Stimulated activated CD4-positive, alpha-beta T cell treated with anti-CD3 and anti-CD28 coated beads, TNF-alpha, amount 100 ng/mL, for 4 hours (primary cell): ENCODE measurements around the gene ACER1.
"Not testable (repeated sequence)": the region's sequence is repeated elsewhere in the genome, so short reads cannot be mapped to it uniquely, and the experiment has no call there.

Source experiments
- DNase-seq, 3 experiments: peaks; one replicate each; pipeline ENCODE4 v3.0.0-alpha.2; 2020; ENCODE audit warnings: low read depth in 3 of 3

The ACER1 gene, protein sequence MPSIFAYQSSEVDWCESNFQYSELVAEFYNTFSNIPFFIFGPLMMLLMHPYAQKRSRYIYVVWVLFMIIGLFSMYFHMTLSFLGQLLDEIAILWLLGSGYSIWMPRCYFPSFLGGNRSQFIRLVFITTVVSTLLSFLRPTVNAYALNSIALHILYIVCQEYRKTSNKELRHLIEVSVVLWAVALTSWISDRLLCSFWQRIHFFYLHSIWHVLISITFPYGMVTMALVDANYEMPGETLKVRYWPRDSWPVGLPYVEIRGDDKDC

DNA sequence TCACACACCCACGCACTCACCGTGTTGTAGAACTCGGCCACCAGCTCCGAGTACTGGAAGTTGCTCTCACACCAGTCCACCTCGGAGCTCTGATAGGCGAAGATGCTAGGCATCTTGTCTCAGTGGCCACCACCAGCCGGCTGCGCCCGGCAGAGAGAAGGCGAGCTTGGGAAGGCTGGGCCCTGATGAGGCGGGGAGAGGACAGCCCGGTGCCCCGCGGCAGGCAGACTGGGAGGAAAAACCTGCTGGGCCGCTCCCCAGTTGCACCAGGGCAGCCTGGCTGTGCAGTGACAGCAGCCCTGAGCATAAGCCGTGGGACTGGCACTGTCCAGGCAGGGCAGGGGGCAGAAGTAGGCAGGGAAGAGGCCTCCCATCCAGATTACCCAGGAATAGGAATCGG is at the start of gene ACER1:
Gene ACER1 (minus strand): TSS at position 174 of the 400 bp plus-strand sequence. CDS start 61 bp downstream, at position 113.
- DNase-seq: no peak

DNA sequence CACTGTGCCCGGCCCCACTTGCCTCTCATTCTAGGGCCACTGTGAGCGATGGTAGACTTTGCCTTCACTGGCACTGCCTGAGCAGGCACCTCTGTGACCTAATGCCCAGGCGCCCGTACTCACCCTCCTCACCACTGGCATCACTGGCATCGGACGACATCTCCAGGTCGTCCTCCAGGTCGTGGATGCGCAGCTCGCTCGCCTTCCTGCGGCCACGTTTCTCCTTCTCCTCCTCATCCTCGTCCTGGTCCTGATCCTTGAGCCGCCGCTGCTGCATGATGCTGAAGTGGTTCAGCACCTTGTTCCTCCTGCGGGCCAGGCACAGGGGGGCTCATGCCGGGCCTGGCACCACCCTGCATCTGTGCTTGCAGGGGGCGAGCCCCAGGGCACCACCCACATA is 49.8 kb upstream of the ACER1 start:
- no peak for DNase-seq

DNA sequence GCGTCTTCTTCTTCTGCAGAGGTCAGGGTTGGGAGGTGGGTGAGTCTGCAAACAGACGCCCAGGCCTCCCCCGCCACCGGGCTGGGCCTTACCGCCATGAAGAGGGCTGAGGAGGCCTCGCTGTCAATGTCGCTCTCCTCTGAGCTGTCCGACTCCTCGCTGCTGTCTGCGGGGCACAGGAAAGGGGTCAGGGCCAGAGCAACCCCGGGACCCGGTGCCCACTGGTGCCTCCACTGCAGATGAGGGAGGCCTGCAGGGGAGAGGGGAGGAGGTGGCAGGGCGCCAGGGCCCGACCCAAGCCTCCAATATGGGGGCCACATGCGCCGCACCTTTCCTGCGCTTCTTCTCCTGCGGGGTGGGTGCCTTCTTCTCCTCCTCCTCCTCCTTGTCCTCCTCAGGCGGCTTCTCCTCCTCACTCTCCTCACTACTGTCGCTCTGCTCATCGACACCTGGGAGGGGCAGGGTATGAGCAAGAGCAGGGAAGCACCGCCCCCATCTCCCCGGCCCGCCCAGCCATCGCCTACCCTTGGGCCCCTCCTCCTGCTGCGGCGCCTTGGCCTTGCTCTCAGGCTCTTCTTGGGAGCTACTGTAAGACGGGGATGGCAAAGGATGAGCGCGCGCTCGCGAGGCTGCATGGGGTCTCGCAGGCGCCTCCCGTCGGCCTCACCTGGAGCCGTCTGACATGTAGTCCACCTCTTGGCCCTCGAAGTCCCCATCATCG is 47.8 kb upstream of the ACER1 start:
- DNase-seq: no peak

DNA sequence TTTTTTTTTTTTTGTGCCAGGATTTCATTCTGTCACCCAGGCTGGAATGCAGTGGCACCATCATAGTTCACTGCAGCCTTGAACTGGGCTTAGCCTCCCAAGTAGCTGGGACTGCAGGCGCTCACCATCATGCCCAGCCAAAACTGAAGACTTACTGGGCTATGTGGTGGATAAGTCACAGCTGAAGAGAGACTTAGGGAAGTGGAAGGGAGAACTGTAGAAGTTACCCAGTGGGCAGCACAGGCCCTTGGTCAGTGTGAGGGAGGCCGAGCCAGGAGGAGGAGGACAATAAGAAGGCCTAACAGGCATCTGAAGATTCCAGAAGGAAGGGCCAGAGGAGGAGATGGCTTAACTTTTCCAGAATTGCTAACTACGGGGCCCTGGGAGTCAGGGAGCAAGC is 46.3 kb upstream of the ACER1 start:
- DNase-seq: no peak

DNA sequence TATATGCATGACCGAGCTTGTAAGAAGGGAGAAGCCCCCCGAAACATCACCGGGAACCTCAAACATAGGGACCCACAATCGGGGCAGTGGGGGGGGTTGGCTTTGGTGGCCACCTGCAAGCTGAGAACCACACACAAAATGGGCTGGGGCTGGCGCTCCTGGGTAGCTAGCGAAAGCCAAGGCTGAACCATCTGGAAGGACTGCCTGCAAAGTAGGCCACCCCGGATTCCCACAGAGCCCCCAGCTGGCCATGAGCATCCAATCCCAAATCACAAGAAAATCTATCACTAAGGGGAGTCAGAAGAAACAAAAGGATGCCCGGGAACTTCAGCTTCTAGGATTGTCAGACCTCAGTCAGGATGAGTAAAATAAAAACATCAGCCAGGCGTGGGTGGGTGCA is 45.1 kb upstream of the ACER1 start:
- DNase-seq: no peak

DNA sequence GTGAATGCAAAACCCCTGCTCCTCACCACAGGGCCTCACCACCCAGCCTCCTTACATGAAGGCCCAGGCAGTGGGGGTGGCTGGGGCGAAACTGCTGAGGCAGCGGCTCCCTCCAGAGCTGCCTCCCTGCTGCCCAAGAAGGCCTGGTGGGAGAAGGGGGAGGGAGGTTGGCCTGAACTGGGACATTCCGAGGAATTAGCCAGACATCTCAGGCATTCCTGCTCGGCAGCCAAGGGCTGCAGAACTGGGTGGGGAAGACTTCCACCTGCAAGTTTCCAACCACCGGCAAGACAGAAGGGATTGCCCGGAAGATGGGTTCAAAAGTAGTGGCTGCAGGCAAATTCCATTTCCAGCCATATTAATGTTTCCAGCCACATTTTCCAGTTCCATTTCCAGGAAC is 44.6 kb upstream of the ACER1 start:
- DNase-seq: no peak

DNA sequence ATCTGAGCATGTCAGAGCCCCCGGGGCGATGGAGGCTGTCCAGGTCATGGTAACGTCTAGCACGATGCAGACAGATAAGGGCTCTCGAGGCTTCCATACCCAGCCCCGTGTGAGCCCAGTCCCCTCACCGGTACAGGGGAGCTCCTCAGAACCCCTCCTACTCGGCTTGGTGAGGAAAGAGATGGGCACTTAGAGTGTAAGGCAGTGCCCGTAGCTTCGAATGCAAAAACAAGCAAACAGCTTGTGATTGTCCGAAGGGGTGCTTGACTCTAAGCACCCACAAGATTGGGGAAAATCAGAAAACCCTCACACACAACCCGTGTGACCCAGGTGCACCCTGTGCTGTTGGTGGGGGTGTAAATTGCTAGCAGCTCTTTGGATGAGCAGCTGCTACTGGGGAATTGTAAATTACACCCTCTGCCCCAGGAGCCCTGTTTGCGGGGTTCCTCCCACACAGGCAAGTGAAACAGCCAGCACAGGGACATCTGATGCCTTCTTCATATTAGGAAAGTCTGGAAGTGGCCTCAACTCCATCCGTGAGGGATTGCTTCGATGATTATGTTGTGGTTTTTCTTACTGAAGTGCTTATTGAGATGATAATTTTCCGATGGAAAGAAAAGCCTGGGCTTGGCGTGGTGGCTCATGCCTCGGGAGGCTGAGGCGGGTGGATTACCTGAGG is 43.2 kb upstream of the ACER1 start:
- DNase-seq: no peak

DNA sequence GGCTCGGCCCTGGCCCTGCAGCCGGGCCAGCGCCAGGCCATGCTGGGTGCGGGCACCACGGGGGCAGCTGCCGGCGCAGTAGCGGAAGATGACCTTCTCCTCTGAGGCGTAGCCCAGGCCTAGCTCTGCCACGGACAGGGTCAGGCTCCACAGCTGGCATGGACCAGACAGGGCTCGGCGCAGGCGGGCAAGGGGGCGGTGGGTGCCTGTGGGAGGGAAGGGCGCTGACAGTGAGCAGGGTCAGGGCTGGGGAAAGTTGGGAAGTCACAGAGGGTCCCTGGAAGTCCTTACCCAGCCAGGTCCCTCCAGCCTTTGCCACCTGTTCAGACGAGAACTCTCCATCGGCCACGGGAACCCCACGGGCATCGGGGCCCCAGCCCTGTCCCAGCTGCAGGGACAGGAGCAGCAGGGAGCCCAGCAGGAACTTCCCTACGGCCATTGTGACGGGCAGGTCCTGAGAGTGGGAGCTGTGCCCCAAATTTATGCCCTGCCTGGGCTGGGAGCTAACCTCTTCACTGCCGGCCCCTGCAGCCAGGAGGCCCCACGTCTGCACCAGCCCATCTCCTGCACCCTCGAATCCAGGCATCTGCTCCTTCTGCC is 42.1 kb upstream of the ACER1 start, which contains the start of gene PSPN:
Gene PSPN (minus strand): TSS at position 523 of the 600 bp plus-strand sequence. CDS start 84 bp downstream, at position 439.
- no peak for DNase-seq

DNA sequence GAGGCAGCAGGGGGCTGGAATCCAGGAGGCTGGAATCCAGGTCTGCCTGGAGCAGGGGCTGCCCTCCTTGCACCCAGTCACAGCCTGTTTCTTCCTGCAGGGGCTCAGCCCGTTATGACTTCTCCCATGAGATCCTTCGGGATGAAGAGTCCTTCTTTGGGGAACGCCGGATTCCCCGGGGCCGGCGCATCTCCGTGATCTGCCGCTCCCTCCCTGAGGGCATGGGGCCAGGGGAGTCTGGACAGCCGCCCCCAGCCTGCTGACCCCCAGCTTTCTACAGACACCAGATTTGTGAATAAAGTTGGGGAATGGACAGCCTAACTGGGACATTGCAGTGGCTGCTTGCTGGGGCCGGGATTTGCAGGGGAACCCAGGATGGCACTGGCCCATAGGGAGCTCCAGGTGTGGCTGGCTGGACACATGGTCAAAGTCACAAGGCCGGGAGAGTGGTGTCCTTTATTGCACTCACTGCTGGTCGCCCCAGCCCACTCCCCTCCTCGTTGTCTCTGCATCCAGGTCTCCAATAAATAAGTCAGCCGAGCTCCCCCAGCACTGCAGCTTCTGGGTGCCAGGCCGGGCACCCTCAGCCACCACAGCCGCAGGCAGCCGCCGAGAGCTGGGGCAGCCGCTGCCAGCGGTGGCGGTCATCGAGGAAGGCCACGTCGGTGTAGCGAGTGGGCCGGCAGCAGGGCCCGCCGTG is 41.4 kb upstream of the ACER1 start:
- DNase-seq: no peak

DNA sequence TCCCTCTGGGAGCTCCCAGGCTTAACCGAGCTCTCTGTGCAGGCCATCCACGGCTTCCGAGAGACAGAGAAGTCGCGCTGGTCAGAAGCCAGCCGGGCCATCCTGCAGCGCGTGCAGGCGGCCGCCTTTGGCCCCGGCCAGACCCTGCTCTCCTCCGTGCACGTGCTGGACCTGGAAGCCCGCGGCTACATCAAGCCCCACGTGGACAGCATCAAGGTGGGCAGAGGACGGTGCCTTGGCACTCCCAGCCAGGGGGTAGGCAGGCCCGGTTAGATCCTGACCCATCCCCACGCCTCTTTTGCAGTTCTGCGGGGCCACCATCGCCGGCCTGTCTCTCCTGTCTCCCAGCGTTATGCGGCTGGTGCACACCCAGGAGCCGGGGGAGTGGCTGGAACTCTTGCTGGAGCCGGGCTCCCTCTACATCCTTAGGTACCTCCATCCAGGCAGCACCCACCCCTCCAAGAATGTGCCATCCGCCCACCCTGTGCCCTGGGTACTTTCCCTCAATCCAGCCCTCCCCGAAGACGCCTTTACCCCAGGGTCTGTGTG is 40.8 kb upstream of the ACER1 start:
- DNase-seq: no peak

DNA sequence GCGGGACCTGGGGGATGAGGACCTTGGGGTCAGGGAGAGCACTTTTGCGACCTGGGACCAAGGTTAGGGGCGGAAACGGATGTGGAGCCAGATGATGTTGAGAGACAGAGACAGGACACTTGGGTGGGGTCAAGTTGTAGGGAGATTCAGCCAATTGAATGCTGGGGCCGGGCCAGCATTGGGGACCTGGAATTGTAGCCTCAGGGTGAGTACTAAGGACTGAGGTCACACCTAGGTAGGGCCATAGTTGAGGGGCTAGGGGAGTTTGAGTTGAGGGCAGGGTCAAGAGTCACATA is 40.3 kb upstream of the ACER1 start:
- no peak for DNase-seq

DNA sequence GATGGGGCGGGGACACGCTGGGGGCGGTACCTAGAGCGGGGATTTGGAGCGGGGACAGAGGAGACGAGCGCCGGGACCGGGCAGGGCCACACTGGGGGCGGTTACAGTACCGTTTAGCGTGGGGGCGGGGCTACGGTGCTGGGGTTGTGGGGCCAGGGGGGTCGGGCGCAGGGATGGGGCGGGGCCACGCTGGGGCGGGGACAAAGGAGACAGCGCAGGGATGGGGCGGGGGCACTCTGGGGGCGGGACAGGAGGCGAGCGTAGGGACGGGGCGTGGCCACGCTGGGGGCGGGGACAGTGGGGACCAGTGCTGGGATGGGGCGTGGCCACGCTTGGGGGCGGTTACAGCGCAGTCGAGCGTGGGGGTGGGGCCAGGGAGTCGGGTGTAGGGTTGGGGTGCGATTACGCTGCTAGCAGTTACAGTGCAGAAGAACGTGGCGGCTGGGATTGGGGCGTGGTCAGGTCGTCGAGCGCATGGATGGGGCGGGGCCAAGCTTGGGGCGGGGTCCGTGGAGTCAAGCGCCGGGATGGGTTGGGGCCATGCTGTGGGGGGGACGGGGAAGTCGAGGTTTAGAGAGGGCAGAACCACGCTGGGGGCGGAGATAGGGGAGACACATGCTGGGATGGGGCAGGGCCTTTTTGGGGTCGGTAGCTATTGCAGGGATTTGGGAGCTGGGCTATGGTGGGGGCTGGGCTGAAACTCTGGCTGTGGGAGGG is 39.8 kb upstream of the ACER1 start:
- DNase-seq: peak; percentile 97 to 99 (median 98)

DNA sequence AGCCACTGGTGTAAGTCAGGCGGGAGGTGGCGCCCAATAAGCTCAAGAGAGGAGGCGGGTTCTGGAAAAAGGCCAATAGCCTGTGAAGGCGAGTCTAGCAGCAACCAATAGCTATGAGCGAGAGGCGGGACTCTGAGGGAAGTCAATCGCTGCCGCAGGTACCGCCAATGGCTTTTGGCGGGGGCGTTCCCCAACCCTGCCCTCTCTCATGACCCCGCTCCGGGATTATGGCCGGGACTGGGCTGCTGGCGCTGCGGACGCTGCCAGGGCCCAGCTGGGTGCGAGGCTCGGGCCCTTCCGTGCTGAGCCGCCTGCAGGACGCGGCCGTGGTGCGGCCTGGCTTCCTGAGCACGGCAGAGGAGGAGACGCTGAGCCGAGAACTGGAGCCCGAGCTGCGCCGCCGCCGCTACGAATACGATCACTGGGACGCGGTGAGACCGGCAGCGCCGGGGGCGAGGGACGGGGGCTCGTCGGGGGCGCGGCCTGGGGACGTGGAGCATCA is 39.2 kb upstream of the ACER1 start, which contains the start of gene ALKBH7:
Gene ALKBH7 (plus strand): TSS at position 201 of the 502 bp plus-strand sequence. CDS start 27 bp downstream, at position 228.
- DNase-seq: peak; percentile 80 to 94 (median 88)

DNA sequence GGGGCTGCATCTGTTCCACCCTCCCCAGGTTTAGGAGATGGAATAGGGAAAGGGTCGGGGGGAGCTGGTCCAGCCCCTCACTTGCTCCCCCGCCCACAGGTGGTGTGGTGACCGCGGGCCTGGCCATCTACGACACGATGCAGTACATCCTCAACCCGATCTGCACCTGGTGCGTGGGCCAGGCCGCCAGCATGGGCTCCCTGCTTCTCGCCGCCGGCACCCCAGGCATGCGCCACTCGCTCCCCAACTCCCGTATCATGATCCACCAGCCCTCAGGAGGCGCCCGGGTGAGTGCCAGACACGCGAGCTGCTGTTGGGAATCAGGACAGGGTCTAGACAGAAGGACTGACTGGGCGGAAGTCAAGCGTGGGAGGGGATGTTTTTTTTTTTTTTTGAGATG is 30.9 kb upstream of the ACER1 start:
- no peak for DNase-seq

DNA sequence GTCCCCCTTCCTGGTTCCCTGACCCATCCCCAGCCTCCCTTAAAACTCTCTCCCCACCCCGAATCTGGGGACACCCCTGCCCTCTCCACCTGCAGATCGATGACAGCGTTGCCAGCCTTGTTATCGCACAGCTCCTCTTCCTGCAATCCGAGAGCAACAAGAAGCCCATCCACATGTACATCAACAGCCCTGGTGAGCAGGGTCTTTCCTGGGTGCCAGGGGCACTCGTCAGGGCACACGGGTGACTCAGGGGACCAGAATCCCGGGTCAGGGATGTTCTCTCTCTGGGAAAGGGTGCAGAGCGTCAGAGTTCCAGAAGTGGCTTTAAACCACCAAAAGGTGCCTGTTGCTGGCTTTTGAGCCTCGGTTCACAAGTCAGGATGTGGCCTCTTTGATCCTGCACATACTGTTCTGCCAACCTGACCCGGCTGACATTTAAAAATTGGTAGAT is 29.0 kb upstream of the ACER1 start:
- peak in 1 of 3 experiments; percentile 11 for DNase-seq

DNA sequence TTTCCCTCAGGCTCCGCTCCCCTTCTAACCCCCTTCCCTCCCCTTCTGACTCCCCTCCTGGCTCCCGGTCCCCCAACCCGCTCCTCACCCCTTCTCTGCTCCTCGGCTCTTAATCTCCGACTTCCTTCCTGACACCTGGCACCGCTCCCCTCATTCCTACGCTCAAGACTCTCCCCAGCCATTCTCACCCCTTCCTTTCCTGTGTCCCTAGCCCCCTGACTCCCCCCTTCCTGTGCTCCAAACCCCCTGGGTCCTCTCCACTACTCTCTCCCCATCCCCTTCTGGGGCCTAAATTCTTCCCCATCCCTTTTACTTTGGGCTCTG is 28.6 kb upstream of the ACER1 start:
- DNase-seq: no peak

DNA sequence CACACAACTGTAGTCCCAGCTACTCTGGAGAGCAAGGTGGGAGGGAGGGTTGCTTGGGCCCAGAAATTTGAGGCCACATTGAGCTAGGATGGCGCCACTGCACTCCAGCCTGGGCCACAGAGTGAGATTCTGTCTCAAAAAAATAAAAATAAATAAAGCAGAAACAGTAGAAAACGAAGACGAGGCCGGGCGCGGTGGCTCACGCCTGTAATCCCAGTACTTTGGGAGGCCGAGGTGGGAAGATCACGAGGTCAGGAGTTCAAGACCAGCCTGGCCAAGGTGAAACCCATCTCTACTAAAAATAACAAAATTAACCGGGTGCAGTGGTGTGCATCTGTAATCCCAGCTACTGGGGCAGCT is 27.4 kb upstream of the ACER1 start:
- DNase-seq: not testable (repeated sequence)

DNA sequence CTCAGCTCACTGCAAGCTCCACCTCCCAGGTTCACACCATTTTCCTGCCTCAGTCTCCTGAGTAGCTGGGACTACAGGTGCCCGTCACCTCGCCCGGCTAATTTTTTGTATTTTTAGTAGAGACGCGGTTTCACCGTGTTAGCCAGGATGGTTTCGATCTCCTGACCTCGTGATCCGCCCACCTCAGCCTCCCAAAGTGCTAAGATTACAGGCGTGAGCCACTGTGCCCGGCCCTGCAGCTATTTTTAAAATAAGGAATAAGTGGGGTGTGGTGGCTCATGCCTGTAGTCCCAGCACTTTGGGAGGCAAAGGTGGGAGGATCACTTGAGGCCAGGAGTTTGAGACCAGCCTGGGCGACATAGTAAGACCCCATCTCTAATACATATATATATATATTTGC is 27.0 kb upstream of the ACER1 start:
- DNase-seq: not testable (repeated sequence)

DNA sequence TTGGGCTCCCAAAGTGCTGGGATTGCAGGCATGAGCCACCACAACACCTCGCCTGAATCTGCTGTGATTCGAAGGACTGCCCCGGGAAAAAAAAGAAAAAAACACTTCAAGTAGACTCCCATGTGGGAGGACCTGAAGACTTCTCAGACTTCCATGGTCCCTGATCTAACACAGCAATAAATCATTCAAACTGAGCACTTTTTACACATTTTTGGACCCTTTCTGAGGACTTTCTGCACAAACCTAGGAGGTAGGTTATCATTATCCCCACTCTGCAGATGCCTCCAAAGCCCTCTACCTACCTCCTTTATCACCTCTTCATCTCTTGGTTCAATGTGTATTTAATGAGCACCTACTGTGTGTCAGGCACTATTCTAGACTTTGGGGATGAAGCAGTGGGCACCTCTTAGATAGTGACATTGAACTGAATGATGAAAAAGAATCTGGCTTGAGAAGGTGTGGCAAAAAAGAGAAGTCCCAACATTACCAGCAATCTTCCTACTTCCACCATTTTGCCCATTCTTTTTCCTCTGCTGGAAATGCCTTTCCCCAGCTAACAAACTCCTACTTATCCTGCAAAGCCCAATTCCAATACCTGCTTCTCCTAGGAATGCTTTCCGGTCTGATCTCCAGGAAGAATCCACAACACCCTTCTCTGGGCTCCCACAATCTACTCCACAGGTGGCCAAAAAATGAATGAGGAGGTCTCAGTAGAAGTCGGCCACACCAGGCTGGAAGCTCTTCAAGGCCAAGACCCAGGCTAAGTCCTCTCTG is 26.3 kb upstream of the ACER1 start:
- no peak for DNase-seq

DNA sequence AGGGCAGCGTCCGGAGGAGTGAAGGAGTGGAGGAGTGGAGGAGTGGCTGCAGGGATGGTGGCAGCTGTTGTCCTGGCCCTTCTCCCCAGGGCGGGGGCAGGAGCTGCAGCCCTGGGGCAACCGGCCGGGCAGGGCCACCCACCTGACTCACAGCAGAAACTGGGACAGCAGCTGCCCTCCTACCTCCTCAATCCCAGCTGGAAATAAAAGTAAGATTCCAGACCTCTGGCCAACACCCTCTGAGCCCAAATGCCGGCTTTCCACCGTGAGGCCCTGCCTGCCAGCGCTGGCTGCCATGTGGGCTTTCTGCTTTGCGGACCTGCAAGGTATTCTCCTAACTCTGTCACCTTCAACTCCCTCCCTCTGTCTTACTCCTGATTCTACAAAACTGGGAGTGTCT is 24.6 kb upstream of the ACER1 start:
- DNase-seq: no peak
